Prostate gland (tissue), 2 donors: ENCODE measurements around the gene ARHGDIG.

Experiments
- POLR2AphosphoS5 ChIP-seq: sonication (generic); formaldehyde crosslinking; IDR thresholded peaks from one replicate; pipeline ENCODE4 v1.6.1; 2017; ENCODE audit warnings: antibody characterized with exemption
- TF ChIP-seq, protein P1 (sequence below), 4 experiments: fragments of 200-600 bp in 2 of 4; fragments of 450-650 bp in 2 of 4; sonication (generic) in 2 of 4; IDR thresholded peaks; 1 replicate in 3 of 4; 2 replicates in 1 of 4; pipeline ENCODE4 v1.5.1; 2016 to 2019; ENCODE audit warnings: antibody characterized with exemption in 4 of 4, mild to moderate bottlenecking in 2 of 4, moderate library complexity in 2 of 4

DNA sequence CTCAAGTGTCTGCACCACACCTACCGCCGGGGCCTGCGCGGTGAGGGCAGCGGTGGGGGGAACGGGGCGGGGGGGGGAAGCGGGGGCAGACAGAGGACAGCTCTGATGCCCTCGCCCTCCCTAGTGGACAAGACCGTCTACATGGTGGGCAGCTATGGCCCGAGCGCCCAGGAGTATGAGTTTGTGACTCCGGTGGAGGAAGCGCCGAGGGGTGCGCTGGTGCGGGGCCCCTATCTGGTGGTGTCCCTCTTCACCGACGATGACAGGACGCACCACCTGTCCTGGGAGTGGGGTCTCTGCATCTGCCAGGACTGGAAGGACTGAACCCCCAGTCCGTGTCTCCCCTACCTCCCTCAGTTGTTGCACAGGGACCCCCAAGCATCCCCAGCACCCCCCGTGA is 2.1 kb downstream of the ARHGDIG start:
- TF ChIP-seq, protein P1, sequence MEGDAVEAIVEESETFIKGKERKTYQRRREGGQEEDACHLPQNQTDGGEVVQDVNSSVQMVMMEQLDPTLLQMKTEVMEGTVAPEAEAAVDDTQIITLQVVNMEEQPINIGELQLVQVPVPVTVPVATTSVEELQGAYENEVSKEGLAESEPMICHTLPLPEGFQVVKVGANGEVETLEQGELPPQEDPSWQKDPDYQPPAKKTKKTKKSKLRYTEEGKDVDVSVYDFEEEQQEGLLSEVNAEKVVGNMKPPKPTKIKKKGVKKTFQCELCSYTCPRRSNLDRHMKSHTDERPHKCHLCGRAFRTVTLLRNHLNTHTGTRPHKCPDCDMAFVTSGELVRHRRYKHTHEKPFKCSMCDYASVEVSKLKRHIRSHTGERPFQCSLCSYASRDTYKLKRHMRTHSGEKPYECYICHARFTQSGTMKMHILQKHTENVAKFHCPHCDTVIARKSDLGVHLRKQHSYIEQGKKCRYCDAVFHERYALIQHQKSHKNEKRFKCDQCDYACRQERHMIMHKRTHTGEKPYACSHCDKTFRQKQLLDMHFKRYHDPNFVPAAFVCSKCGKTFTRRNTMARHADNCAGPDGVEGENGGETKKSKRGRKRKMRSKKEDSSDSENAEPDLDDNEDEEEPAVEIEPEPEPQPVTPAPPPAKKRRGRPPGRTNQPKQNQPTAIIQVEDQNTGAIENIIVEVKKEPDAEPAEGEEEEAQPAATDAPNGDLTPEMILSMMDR (IDR thresholded peaks at IDR 0.05), result no peak
- no peak for TF ChIP-seq POLR2AphosphoS5
